Hepatocyte (in vitro differentiated cells): ENCODE results near the gene ADGRA1.

Experiments used
- EZH2 ChIP-seq: fragments of 200-600 bp; sonication (generic); IDR thresholded peaks from 2 replicates; pipeline ENCODE4 v1.6.1; 2016; ENCODE audit warnings: antibody characterized with exemption, mild to moderate bottlenecking, borderline replicate concordance
- EZH2phosphoT487 ChIP-seq: fragments of 200-600 bp; sonication (generic); IDR thresholded peaks from one replicate; pipeline ENCODE4 v1.6.1; 2018; ENCODE audit warnings: antibody characterized with exemption, mild to moderate bottlenecking, low read depth, moderate library complexity; ENCODE audit not compliant: unreplicated experiment, severe bottlenecking
- TF ChIP-seq, protein P1 (sequence below): fragments of 200-600 bp; sonication (generic); IDR thresholded peaks from 2 replicates; pipeline ENCODE4 v1.5.1; 2016; ENCODE audit warnings: antibody characterized with exemption, mild to moderate bottlenecking; ENCODE audit not compliant: poor library complexity

DNA sequence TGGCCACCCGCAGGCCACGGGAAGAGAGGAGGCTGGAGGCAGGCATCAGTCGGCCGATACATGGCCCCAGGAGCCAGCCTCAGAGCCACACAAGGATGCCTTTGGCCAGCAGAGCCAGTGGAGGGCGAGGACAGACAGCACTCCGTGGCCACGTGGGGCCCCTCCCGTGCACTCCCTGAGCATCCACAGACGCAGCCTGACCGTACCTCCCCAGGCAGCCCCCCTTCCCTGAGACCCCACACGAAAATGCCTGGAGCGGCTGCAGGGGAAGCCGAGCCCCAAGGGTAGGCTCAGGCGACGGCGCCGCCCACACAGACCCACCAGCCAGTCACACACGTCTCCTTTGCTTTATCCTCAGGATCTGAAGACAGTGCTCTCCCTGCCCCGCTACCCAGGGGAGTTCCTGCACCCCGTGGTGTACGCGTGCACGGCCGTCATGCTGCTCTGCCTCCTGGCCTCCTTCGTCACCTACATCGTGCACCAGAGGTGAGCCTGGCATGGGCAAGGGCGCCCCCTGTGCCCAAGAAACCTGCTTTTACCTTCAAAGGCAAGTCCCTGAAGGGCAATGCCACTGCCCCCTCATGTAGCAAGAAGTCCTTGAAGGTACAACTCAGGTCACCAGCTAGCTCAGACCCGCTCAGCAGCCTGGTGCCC is 9.0 kb downstream of the ADGRA1 start:
- TF ChIP-seq EZH2, result no peak
- TF ChIP-seq, protein P1, sequence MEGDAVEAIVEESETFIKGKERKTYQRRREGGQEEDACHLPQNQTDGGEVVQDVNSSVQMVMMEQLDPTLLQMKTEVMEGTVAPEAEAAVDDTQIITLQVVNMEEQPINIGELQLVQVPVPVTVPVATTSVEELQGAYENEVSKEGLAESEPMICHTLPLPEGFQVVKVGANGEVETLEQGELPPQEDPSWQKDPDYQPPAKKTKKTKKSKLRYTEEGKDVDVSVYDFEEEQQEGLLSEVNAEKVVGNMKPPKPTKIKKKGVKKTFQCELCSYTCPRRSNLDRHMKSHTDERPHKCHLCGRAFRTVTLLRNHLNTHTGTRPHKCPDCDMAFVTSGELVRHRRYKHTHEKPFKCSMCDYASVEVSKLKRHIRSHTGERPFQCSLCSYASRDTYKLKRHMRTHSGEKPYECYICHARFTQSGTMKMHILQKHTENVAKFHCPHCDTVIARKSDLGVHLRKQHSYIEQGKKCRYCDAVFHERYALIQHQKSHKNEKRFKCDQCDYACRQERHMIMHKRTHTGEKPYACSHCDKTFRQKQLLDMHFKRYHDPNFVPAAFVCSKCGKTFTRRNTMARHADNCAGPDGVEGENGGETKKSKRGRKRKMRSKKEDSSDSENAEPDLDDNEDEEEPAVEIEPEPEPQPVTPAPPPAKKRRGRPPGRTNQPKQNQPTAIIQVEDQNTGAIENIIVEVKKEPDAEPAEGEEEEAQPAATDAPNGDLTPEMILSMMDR, result no peak
- TF ChIP-seq EZH2phosphoT487, result no peak
